ENCODE results near the gene SH2B3. TPM values are rescaled to one million over a fixed set of nuclear protein-coding genes. Genes with fewer than 3 reads are reported as not detected.
A peak's percentile ranks its signal among the peaks of the same experiment; 100 is the strongest.

Gene SH2B3
- total and polyA plus RNA-seq, 2 of the 13 experiments (the other 11 are each of a cell fraction or from before 2014, with no cell fraction given) = 6.8 to 6.9 TPM

DNA sequence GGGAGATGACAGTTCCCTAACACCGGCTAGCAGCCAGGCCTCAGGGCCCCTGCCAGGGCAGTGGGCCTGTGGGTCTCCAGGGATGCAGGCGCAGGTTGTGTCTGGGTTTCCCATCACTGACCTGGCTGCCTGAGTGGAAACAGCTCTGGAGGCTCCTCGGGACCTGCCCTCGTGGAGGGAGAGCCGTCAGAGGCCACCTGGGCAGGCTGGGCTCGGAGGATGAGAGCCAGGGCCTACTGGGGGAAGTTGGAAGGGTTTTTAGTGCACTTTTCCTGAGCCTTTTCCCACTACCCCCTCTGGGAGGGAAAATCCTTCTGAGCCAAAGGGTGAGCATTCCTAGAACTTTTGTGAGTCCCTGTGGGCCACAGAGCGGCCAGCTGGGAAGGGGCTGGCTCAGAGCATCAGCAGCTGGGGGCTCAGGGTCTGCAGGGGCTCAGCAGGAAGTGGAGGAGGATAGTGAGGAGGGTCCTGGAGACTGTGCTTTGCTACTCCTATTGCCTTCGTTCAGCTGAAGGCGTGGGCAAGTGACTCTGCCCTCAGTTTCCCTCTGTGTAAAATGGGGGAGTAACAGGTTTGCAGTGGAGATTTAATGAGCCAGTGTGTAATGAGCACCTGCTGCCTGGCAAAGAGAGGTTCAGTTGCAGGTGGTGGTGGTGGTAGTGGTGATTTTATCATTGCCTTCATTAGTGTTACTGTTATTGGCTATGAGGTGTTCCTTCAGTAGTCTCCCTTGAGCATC, 1.8 kb downstream of the SH2B3 start:
- TF ChIP-seq TCF7L2 (IDR thresholded peaks at IDR 0.05; ENCODE audit: low read depth, low read length) (no peak), ZNF224 (CRISPR knock-in tag; IDR thresholded peaks at IDR 0.05) (0 out of 2 replicates have a peak, but pooled peaks have one; percentile 26)
- Histone ChIP-seq H3K4me1 (ENCODE audit: insufficient read depth, low read length) (peaks cover 45% of the 10 kb centered on the region), H2AFZ (ENCODE audit: low read length) (no peak overlapping the region), H3K9ac (ENCODE audit: insufficient read depth, low read depth, low read length) (peak overlapping the region; percentile 81; the same call in 1 of the 2 replicates), H3K36me3 (replicated peaks in 1 of 2; ENCODE audit: control insufficient read depth in 1 of 2, insufficient read depth in 2 of 2, low read length in 2 of 2) (0 out of 5 replicates have a peak, but pooled peaks cover 0 to 5% of the 10 kb centered on the region in 2 experiments), H4K20me1 (ENCODE audit: insufficient read depth, low read length) (peaks cover 28% of the 10 kb centered on the region), H3K9me3 (ENCODE audit: low read length) (no peaks in the 10 kb centered on the region), H3K79me2 (ENCODE audit: insufficient read depth, low read length) (peaks cover 30% of the 10 kb centered on the region), H3K4me2 (ENCODE audit: low read depth, low read length) (peak overlapping the region; percentile 84), H3K27ac (ENCODE audit: extremely low read length, insufficient read depth, low read length) (no peak overlapping the region), H3K4me3 (replicated peaks in 1 of 3; ENCODE audit: insufficient read depth in 1 of 3, low read depth in 2 of 3, low read length in 3 of 3) (peak overlapping the region; percentile 92 to 95 (median 93); a peak in 5 of 6 replicates), H3K27me3 (ENCODE audit: control insufficient read depth in 1 of 2, insufficient read depth in 2 of 2, low read length in 2 of 2) (no peaks in the 10 kb centered on the region; a peak in 1 of 5 replicates)
- ATAC-seq (no peak), FAIRE-seq (no peak), DNase-seq (ENCODE audit: low spot score) (no peak)
- in situ Hi-C loops (cut with HindIII; ENCODE audit: extremely low pct_ligation_motif_present, low pct_unique_long_range_greater_than_20kb) (no loop called here), intact Hi-C loops (cut with micrococcal nuclease; ENCODE audit: unreplicated experiment) (no loop called here)
- CTCF ChIA-PET (ENCODE audit: low intra/inter-chr PET ratio, low total read pairs) = no interaction called here
- no TSS peak for BruUV-seq (replicated peaks)
- POLR2A ChIA-PET = no interaction called here
- 92% methylated on average over 3 of the region's 9 CpGs for WGBS (ENCODE audit: low lambda C conversion rate)

DNA sequence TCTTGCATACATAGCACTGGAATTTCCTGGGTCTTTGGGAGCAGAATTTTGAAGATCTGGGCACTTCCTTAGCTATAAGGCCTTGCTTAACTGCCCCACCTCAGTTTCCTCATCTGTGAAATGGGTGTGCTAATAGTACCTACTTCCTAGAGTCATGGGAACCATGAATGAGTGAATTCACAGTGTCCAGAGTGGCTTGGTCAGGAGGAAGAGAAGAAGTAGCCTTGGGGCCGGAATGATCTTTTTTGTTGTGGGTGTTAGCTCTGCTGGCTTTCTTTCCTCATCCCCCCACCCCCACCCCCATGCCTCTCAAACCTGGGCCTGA, 2.4 kb downstream of the SH2B3 start:
- Histone ChIP-seq H3K36me3 (replicated peaks in 1 of 2; ENCODE audit: control insufficient read depth in 1 of 2, insufficient read depth in 2 of 2, low read length in 2 of 2) (0 out of 5 replicates have a peak, but pooled peaks cover 0 to 5% of the 10 kb centered on the region in 2 experiments), H3K4me2 (ENCODE audit: low read depth, low read length) (peak overlapping the region; percentile 84; the same call in 1 of the 2 replicates), H3K4me1 (ENCODE audit: insufficient read depth, low read length) (peaks cover 42% of the 10 kb centered on the region), H3K27me3 (ENCODE audit: control insufficient read depth in 1 of 2, insufficient read depth in 2 of 2, low read length in 2 of 2) (no peaks in the 10 kb centered on the region; a peak in 1 of 5 replicates), H3K27ac (ENCODE audit: extremely low read length, insufficient read depth, low read length) (no peak overlapping the region), H3K9me3 (ENCODE audit: low read length) (no peaks in the 10 kb centered on the region), H3K9ac (ENCODE audit: insufficient read depth, low read depth, low read length) (no peak overlapping the region), H3K79me2 (ENCODE audit: insufficient read depth, low read length) (peaks cover 33% of the 10 kb centered on the region), H4K20me1 (ENCODE audit: insufficient read depth, low read length) (peaks cover 28% of the 10 kb centered on the region), H2AFZ (ENCODE audit: low read length) (no peak overlapping the region), H3K4me3 (replicated peaks in 1 of 3; ENCODE audit: insufficient read depth in 1 of 3, low read depth in 2 of 3, low read length in 3 of 3) (no peak overlapping the region)
- CTCF ChIA-PET (ENCODE audit: low intra/inter-chr PET ratio, low total read pairs) = no interaction called here
- no peak for DNase-seq (ENCODE audit: low spot score)
- WGBS (ENCODE audit: low lambda C conversion rate) = 100% methylated on average over 1 of the region's 1 CpG
- no TSS peak for BruUV-seq (replicated peaks)
- in situ Hi-C loops (cut with HindIII; ENCODE audit: extremely low pct_ligation_motif_present, low pct_unique_long_range_greater_than_20kb) (no loop called here), intact Hi-C loops (cut with micrococcal nuclease; ENCODE audit: unreplicated experiment) (no loop called here)
- TF ChIP-seq ZNF629 (CRISPR knock-in tag; conservative IDR thresholded peaks at IDR 0.05) (peak; percentile 91), ELF4 (CRISPR knock-in tag; IDR thresholded peaks at IDR 0.05; ENCODE audit: borderline replicate concordance) (no peak)
- ATAC-seq = no peak
- POLR2A ChIA-PET = no interaction called here
- no peak for FAIRE-seq

Data from HepG2 (cell line).